GM12878 (cell line): ENCODE data around the gene C12orf56. TPM values are rescaled to one million over a fixed set of nuclear protein-coding genes. Genes with fewer than 3 reads are reported as not detected.
A peak's percentile ranks its signal among the peaks of the same experiment; 100 is the strongest.

Source experiments
- ATF7 ChIP-seq: fragments of 450-650 bp; IDR thresholded peaks from 2 replicates; pipeline ENCODE4 v1.6.1; 2016; ENCODE audit warnings: low read depth, mild to moderate bottlenecking
- BHLHE40 ChIP-seq, 2 experiments: fragments of 450-650 bp in 1 of 2; IDR thresholded peaks; 2 replicates each; pipeline ENCODE4 v1.6.1; 2011 to 2017; ENCODE audit warnings: low read depth in 2 of 2, borderline replicate concordance in 1 of 2, improper control_type of control experiment in 1 of 2, low read length in 1 of 2, mild to moderate bottlenecking in 1 of 2
- BMI1 ChIP-seq: fragments of 450-650 bp; IDR thresholded peaks from 2 replicates; pipeline ENCODE4 v1.6.1; 2016; ENCODE audit warnings: mild to moderate bottlenecking, moderate library complexity, borderline replicate concordance
- BRCA1 ChIP-seq: IDR thresholded peaks from 2 replicates; pipeline ENCODE4 v1.6.1; 2011; ENCODE audit warnings: low read depth, low read length, improper control_type of control experiment
- CHD4 ChIP-seq: fragments of 200-600 bp; sonication (generic); IDR thresholded peaks from 2 replicates; pipeline ENCODE4 v1.6.1; 2016; ENCODE audit warnings: mild to moderate bottlenecking
- EGR1 ChIP-seq, 2 experiments: IDR thresholded peaks; 1 replicate in 1 of 2; 2 replicates in 1 of 2; pipeline ENCODE4 v1.6.1; 2011 to 2012; ENCODE audit warnings: low read depth in 2 of 2, low read length in 2 of 2, borderline replicate concordance in 1 of 2, mild to moderate bottlenecking in 1 of 2, moderate library complexity in 1 of 2
- ETV6 ChIP-seq, 2 experiments: fragments of 450-650 bp in 1 of 2; IDR thresholded peaks in 1 of 2; conservative IDR thresholded peaks in 1 of 2; 2 replicates each; pipeline ENCODE4 v1.6.1; 2014; ENCODE audit warnings: antibody characterized with exemption in 1 of 2, borderline replicate concordance in 1 of 2, low read depth in 1 of 2, mild to moderate bottlenecking in 1 of 2, moderate library complexity in 1 of 2
- FOXK2 ChIP-seq: fragments of 450-650 bp; IDR thresholded peaks from 2 replicates; pipeline ENCODE4 v1.6.1; 2017; ENCODE audit warnings: mild to moderate bottlenecking, moderate library complexity
- FOXM1 ChIP-seq: IDR thresholded peaks from 2 replicates; pipeline ENCODE4 v1.6.1; 2012; ENCODE audit warnings: low read depth, mild to moderate bottlenecking, inconsistent platforms, low read length, moderate library complexity
- HCFC1 ChIP-seq: fragments of 150-350 bp; IDR thresholded peaks from 2 replicates; pipeline ENCODE4 v1.6.1; 2014; ENCODE audit warnings: low read length
- HSF1 ChIP-seq: fragments of 150-350 bp; IDR thresholded peaks from 2 replicates; pipeline ENCODE4 v1.6.1; 2014; ENCODE audit warnings: mild to moderate bottlenecking, low read depth, low read length
- IKZF1 ChIP-seq: fragments of 450-650 bp; conservative IDR thresholded peaks from 2 replicates; pipeline ENCODE4 v1.6.1; 2017; ENCODE audit warnings: antibody characterized with exemption, mild to moderate bottlenecking
- IRF4 ChIP-seq: IDR thresholded peaks from 2 replicates; pipeline ENCODE4 v1.6.1; 2011; ENCODE audit warnings: low read depth, low read length
- JUND ChIP-seq: IDR thresholded peaks from 2 replicates; pipeline ENCODE4 v1.6.1; 2012; ENCODE audit warnings: low read depth, mild to moderate bottlenecking, low read length, improper control_type of control experiment, moderate library complexity
- MEF2A ChIP-seq: IDR thresholded peaks from 2 replicates; pipeline ENCODE4 v1.6.1; 2011; ENCODE audit warnings: low read depth, mild to moderate bottlenecking, low read length, moderate library complexity; ENCODE audit not compliant: insufficient read depth
- NFYA ChIP-seq: IDR thresholded peaks from 2 replicates; pipeline ENCODE4 v1.6.1; 2011; ENCODE audit warnings: low read depth, mild to moderate bottlenecking, low read length, improper control_type of control experiment, borderline replicate concordance
- NRF1 ChIP-seq: conservative IDR thresholded peaks from 2 replicates; pipeline ENCODE4 v1.6.1; 2011; ENCODE audit warnings: mild to moderate bottlenecking, low read depth, low read length, improper control_type of control experiment
- PKNOX1 ChIP-seq: fragments of 450-650 bp; IDR thresholded peaks from 2 replicates; pipeline ENCODE4 v1.6.1; 2016; ENCODE audit warnings: mild to moderate bottlenecking
- RAD21 ChIP-seq: IDR thresholded peaks from 2 replicates; pipeline ENCODE4 v1.6.1; 2011; ENCODE audit warnings: mild to moderate bottlenecking, low read depth, low read length, moderate library complexity; ENCODE audit not compliant: insufficient read depth
- RB1 ChIP-seq: fragments of 450-650 bp; formaldehyde crosslinking; IDR thresholded peaks from 2 replicates; pipeline ENCODE4 v1.6.1; 2017; ENCODE audit warnings: mild to moderate bottlenecking, borderline replicate concordance
- RBBP5 ChIP-seq: fragments of 200-600 bp; sonication (generic); conservative IDR thresholded peaks from 2 replicates; pipeline ENCODE4 v1.6.1; 2016
- ZNF217 ChIP-seq: fragments of 450-650 bp; IDR thresholded peaks from 2 replicates; pipeline ENCODE4 v1.6.1; 2017; ENCODE audit warnings: antibody characterized with exemption, mild to moderate bottlenecking
- polyA plus RNA-seq, 11 experiments: library from polyadenylated mRNA; depleted of rRNA in 4 of 11; unstranded in 6 of 11; stranded (reverse) in 5 of 11; fragments of >200 nt; fragmentation: Nextera tagmentation in 4 of 11; fragmentation: Illumina TruSeq in 1 of 11; extraction: Ambion mirVana in 4 of 11; extraction: Trizol in 1 of 11; gene quantifications; 1 replicate in 1 of 11; 2 replicates in 10 of 11; pipeline versions ENCODE4 v1.2.1 to v1.2.3, GENCODE V29; 2011 to 2016; ENCODE audit warnings: inconsistent platforms in 2 of 11, missing spikeins in 2 of 11, low read depth in 1 of 11
- total RNA-seq, 4 experiments: library from RNA; depleted of rRNA in 3 of 4; stranded (reverse); fragments of >200 nt in 3 of 4; fragmentation: Illumina TruSeq in 1 of 4; extraction: Trizol in 1 of 4; gene quantifications; 2 replicates each; pipeline versions ENCODE4 v1.2.1 to v1.2.3, GENCODE V29; 2013 to 2021
- TF ChIP-seq, protein P1 (sequence below): IDR thresholded peaks from 2 replicates; pipeline ENCODE4 v1.6.1; 2012; ENCODE audit warnings: low read depth, low read length, improper control_type of control experiment
- TF ChIP-seq, protein P2 (sequence below): fragments of 450-650 bp; IDR thresholded peaks from 2 replicates; pipeline ENCODE4 v1.6.1; 2017; ENCODE audit warnings: mild to moderate bottlenecking, moderate library complexity

The C12orf56 gene
- total and polyA plus RNA-seq, 10 of the 15 experiments (the other 5 are each of a cell fraction or from before 2014, with no cell fraction given), result not detected

- TF ChIP-seq, protein P1, sequence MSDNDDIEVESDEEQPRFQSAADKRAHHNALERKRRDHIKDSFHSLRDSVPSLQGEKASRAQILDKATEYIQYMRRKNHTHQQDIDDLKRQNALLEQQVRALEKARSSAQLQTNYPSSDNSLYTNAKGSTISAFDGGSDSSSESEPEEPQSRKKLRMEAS, result peak; percentile 67; the same call in 1 of the 2 replicates
- TF ChIP-seq FOXK2 (no peak), ZNF217 (no peak; the same call in none of the 2 replicates), BMI1 (no peak), MEF2A (0 out of 2 replicates have a peak, but pooled peaks have one; percentile 23), BHLHE40 (IDR thresholded peaks at IDR 0.05; ENCODE audit: borderline replicate concordance in 1 of 2, low read depth in 2 of 2, low read length in 1 of 2) (peak; percentile 26 to 77; a peak in 2 of 4 replicates), PKNOX1 (peak; percentile 42; the same call in 1 of the 2 replicates), ATF7 (peak; percentile 61), FOXM1 (no peak), HSF1 (no peak; the same call in 1 of the 2 replicates), ETV6 (conservative IDR thresholded peaks at IDR 0.05 in 1 of 2, IDR thresholded peaks at IDR 0.05 in 1 of 2; ENCODE audit: borderline replicate concordance in 1 of 2, low read depth in 1 of 2) (no peak), RBBP5 (no peak), EGR1 (IDR thresholded peaks at IDR 0.05; ENCODE audit: borderline replicate concordance in 1 of 2, low read depth in 2 of 2, low read length in 2 of 2) (peak; percentile 37 to 83; a peak in 2 of 3 replicates), NFYA (no peak), JUND (0 out of 2 replicates have a peak, but pooled peaks have one; percentile 16), NRF1 (no peak), BRCA1 (no peak), RAD21 (no peak), IKZF1 (peak; percentile 96), IRF4 (no peak), CHD4 (no peak), HCFC1 (peak; percentile 92), RB1 (0 out of 2 replicates have a peak, but pooled peaks have one; percentile 84)
- TF ChIP-seq, protein P2, sequence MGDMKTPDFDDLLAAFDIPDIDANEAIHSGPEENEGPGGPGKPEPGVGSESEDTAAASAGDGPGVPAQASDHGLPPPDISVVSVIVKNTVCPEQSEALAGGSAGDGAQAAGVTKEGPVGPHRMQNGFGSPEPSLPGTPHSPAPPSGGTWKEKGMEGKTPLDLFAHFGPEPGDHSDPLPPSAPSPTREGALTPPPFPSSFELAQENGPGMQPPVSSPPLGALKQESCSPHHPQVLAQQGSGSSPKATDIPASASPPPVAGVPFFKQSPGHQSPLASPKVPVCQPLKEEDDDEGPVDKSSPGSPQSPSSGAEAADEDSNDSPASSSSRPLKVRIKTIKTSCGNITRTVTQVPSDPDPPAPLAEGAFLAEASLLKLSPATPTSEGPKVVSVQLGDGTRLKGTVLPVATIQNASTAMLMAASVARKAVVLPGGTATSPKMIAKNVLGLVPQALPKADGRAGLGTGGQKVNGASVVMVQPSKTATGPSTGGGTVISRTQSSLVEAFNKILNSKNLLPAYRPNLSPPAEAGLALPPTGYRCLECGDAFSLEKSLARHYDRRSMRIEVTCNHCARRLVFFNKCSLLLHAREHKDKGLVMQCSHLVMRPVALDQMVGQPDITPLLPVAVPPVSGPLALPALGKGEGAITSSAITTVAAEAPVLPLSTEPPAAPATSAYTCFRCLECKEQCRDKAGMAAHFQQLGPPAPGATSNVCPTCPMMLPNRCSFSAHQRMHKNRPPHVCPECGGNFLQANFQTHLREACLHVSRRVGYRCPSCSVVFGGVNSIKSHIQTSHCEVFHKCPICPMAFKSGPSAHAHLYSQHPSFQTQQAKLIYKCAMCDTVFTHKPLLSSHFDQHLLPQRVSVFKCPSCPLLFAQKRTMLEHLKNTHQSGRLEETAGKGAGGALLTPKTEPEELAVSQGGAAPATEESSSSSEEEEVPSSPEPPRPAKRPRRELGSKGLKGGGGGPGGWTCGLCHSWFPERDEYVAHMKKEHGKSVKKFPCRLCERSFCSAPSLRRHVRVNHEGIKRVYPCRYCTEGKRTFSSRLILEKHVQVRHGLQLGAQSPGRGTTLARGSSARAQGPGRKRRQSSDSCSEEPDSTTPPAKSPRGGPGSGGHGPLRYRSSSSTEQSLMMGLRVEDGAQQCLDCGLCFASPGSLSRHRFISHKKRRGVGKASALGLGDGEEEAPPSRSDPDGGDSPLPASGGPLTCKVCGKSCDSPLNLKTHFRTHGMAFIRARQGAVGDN, result peak; percentile 62; the same call in 1 of the 2 replicates
Observed at GRCh38 chr12:64403707-64404469, 13.3 kb upstream of the C12orf56 start, which contains the start of gene XPOT (continued).
